ENCODE data around the gene OR5D18.

The OR5D18 gene

DNA sequence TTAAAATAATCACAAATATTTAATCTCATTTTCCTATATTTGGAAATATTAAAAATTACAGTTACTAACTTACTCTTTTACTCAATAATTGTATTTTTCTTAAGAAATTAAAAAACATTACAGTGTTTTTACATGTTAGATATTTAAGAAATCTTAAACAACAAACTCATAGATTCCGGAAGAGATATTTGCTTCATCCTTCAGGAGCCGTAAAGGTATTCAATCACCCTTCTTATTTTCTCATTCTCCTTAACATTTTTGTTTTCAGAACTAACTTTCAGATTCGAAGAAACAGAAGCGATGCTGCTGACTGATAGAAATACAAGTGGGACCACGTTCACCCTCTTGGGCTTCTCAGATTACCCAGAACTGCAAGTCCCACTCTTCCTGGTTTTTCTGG, at the start of gene OR5D18:
Gene OR5D18 (plus strand): TSS at position 301 of the 400 bp plus-strand sequence. CDS start 0 bp downstream, at position 301.
- H3K79me2 ChIP-seq (ENCODE audit: control insufficient read depth, insufficient read depth, low read length, unreplicated experiment), result no peaks in the 10 kb centered on the region
- no peaks in the 10 kb centered on the region for H3K4me1 ChIP-seq (ENCODE audit: control insufficient read depth, insufficient read depth, low read length, unreplicated experiment)

DNA sequence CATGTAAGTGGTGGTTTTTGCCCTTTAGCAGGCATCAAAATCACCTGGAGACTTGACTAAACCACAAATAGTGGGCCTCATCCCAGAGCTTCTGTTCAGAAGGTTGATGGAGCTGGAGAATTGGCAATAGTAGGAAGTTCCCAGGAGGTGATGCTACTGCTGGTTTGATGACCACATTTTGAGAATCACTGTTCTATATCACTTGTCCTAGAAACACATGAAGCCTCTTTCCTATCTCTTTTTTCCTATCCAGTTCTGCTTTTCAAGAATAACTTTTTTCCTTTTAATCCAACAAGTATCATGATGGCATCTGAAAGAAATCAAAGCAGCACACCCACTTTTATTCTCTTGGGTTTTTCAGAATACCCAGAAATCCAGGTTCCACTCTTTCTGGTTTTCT, 46.3 kb upstream of the OR5D18 start, which contains the start of gene OR5D13:
Gene OR5D13 (plus strand): TSS at position 301 of the 400 bp plus-strand sequence. CDS start 0 bp downstream, at position 301.
- H3K36me3 ChIP-seq (ENCODE audit: insufficient read depth, low read length), result no peaks in the 10 kb centered on the region
- H3K4me1 ChIP-seq (ENCODE audit: control insufficient read depth, insufficient read depth, low read length, unreplicated experiment), result no peaks in the 10 kb centered on the region
- no peak within 1 kb of the TSS for H3K27ac ChIP-seq (ENCODE audit: low read depth, low read length)
- no peak within 1 kb of the TSS for H2AFZ ChIP-seq (ENCODE audit: low read length, unreplicated experiment)
- H3K27me3 ChIP-seq (ENCODE audit: insufficient read depth, low read length), result no peaks in the 10 kb centered on the region
- H3K79me2 ChIP-seq (ENCODE audit: control insufficient read depth, insufficient read depth, low read length, unreplicated experiment), result no peaks in the 10 kb centered on the region
- H3K4me3 ChIP-seq (ENCODE audit: low read depth, low read length), result no peak within 1 kb of the TSS

More for the DNA sequence above, at the start of gene OR5D18:
- no peaks in the 10 kb centered on the region for H3K27me3 ChIP-seq (ENCODE audit: insufficient read depth, low read length)
- no peak within 1 kb of the TSS for H2AFZ ChIP-seq (ENCODE audit: low read length, unreplicated experiment)
- no peak within 1 kb of the TSS for H3K4me3 ChIP-seq (ENCODE audit: low read depth, low read length)
- no peak within 1 kb of the TSS for H3K27ac ChIP-seq (ENCODE audit: low read depth, low read length)
- no peaks in the 10 kb centered on the region for H3K36me3 ChIP-seq (ENCODE audit: insufficient read depth, low read length)

DNA sequence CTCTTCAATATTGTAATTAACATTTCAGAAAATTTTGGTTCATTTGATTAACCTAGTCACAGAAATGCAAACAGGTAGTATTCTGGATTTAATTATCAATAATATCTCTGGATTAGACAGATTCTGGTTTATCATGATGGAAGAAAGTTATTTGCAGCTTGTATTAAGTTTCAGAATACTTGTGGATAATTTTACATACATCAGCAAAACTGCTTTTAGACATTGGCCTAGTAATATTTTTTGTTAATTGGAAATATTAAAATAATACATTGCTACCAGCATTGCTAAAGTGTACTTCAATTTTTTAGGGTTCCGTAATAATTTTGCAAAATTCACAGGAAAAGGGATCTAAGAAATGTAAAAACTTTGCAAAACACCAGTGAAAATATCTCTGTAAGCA, 27.8 kb upstream of the OR5D18 start:
- Histone ChIP-seq H2AFZ (ENCODE audit: low read length, unreplicated experiment) (no peak overlapping the region), H3K36me3 (ENCODE audit: insufficient read depth, low read length) (no peaks in the 10 kb centered on the region), H3K27me3 (ENCODE audit: insufficient read depth, low read length) (no peaks in the 10 kb centered on the region), H3K27ac (ENCODE audit: low read depth, low read length) (no peak overlapping the region), H3K4me1 (ENCODE audit: control insufficient read depth, insufficient read depth, low read length, unreplicated experiment) (no peaks in the 10 kb centered on the region), H3K79me2 (ENCODE audit: control insufficient read depth, insufficient read depth, low read length, unreplicated experiment) (no peaks in the 10 kb centered on the region), H3K4me3 (ENCODE audit: low read depth, low read length) (no peak overlapping the region)

DNA sequence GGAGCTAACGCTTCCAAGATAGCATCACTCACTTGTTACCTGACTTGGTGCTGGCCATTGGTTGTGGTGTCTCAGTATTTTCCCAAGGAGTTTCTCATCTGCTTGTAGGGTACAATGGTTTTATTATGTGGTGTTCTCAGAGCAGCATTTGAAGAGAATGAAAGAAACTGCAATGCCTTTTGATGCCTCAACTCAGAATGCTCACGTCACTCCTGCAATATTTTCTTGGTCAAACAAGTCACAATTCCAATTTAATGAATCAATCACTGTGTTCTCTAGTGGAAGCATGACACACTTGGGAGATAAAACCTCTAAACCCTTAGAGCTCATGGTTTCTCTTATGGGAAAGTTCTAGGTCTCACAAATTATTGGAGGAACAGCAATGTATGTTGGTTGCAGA, 26.1 kb upstream of the OR5D18 start:
- H3K4me3 ChIP-seq (ENCODE audit: low read depth, low read length), result no peak overlapping the region
- H3K36me3 ChIP-seq (ENCODE audit: insufficient read depth, low read length), result no peaks in the 10 kb centered on the region
- H2AFZ ChIP-seq (ENCODE audit: low read length, unreplicated experiment), result no peak overlapping the region
- H3K79me2 ChIP-seq (ENCODE audit: control insufficient read depth, insufficient read depth, low read length, unreplicated experiment), result no peaks in the 10 kb centered on the region
- no peaks in the 10 kb centered on the region for H3K27me3 ChIP-seq (ENCODE audit: insufficient read depth, low read length)
- H3K4me1 ChIP-seq (ENCODE audit: control insufficient read depth, insufficient read depth, low read length, unreplicated experiment), result no peaks in the 10 kb centered on the region
- no peak overlapping the region for H3K27ac ChIP-seq (ENCODE audit: low read depth, low read length)

DNA sequence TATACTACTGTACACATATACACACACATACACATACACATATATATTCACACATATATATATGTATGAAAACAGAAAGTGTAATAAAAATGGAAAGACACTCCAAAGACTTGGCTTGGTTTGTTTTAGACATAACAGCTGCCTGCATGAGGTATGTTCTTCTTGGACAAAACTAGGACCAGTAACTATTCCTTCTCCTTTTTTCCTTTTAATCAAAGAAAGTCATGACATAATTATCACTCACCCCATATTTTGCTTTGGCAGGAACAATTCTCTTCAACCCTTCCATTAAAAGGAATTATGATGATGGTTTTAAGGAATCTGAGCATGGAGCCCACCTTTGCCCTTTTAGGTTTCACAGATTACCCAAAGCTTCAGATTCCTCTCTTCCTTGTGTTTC, 24.2 kb upstream of the OR5D18 start, which contains the start of gene OR5D14:
Gene OR5D14 (plus strand): TSS at position 301 of the 400 bp plus-strand sequence. CDS start 0 bp downstream, at position 301.
- H3K36me3 ChIP-seq (ENCODE audit: insufficient read depth, low read length), result no peaks in the 10 kb centered on the region
- H3K27me3 ChIP-seq (ENCODE audit: insufficient read depth, low read length), result no peaks in the 10 kb centered on the region
- no peak within 1 kb of the TSS for H2AFZ ChIP-seq (ENCODE audit: low read length, unreplicated experiment)
- no peaks in the 10 kb centered on the region for H3K4me1 ChIP-seq (ENCODE audit: control insufficient read depth, insufficient read depth, low read length, unreplicated experiment)
- no peak within 1 kb of the TSS for H3K27ac ChIP-seq (ENCODE audit: low read depth, low read length)
- no peak within 1 kb of the TSS for H3K4me3 ChIP-seq (ENCODE audit: low read depth, low read length)
- H3K79me2 ChIP-seq (ENCODE audit: control insufficient read depth, insufficient read depth, low read length, unreplicated experiment), result no peaks in the 10 kb centered on the region

DNA sequence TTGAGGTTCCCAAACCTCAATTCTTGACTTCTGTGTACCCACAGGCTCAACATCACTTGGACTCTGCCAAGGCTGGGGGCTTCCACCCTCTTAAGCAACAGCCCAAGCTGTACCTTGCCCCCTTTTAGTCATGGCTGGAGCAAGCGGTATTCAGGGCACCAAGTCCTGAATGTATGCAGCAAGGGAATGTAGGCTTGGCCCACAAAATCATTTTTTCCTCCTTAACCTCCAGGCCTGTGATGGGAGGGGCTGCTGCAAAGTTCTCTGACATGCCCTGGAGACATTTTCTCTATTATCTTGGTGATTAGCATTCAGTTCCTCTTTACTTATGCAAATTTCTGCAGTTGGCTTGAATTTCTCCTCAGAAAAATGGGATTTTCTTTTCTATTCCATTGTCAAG, 13.2 kb upstream of the OR5D18 start:
- Histone ChIP-seq H2AFZ (ENCODE audit: low read length, unreplicated experiment) (no peak overlapping the region), H3K36me3 (ENCODE audit: insufficient read depth, low read length) (no peaks in the 10 kb centered on the region)

DNA sequence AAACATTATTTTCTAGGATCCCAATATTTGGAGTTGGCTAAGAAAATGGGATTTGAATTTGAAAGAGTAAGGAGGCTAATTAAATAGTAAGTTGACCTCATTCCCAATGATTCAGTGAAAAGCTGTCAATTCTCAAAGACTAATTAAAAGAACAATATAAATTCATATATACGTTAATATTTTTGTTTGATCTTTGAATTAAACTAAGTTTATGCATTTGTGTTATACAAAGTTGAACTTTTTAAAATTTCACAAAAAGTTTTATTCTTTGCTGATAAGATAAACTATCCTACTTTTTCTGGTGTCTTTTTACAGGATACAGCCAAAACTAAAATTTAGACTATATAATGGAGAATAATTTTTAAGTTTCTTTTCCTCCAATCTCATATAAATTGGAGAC, 8.4 kb upstream of the OR5D18 start, which contains the start of gene OR5L1:
Gene OR5L1 (plus strand): TSS at position 301 of the 400 bp plus-strand sequence. CDS start 100 bp downstream, outside the sequence.
- Histone ChIP-seq H3K27me3 (ENCODE audit: insufficient read depth, low read length) (no peaks in the 10 kb centered on the region), H3K27ac (ENCODE audit: low read depth, low read length) (no peak within 1 kb of the TSS), H3K36me3 (ENCODE audit: insufficient read depth, low read length) (no peaks in the 10 kb centered on the region), H3K4me3 (ENCODE audit: low read depth, low read length) (no peak within 1 kb of the TSS), H3K4me1 (ENCODE audit: control insufficient read depth, insufficient read depth, low read length, unreplicated experiment) (no peaks in the 10 kb centered on the region), H3K79me2 (ENCODE audit: control insufficient read depth, insufficient read depth, low read length, unreplicated experiment) (no peaks in the 10 kb centered on the region), H2AFZ (ENCODE audit: low read length, unreplicated experiment) (no peak within 1 kb of the TSS)

More for the DNA sequence above, 13.2 kb upstream of the OR5D18 start:
- no peaks in the 10 kb centered on the region for H3K27me3 ChIP-seq (ENCODE audit: insufficient read depth, low read length)
- no peak overlapping the region for H3K27ac ChIP-seq (ENCODE audit: low read depth, low read length)
- no peaks in the 10 kb centered on the region for H3K4me1 ChIP-seq (ENCODE audit: control insufficient read depth, insufficient read depth, low read length, unreplicated experiment)
- H3K4me3 ChIP-seq (ENCODE audit: low read depth, low read length), result no peak overlapping the region
- no peaks in the 10 kb centered on the region for H3K79me2 ChIP-seq (ENCODE audit: control insufficient read depth, insufficient read depth, low read length, unreplicated experiment)

DNA sequence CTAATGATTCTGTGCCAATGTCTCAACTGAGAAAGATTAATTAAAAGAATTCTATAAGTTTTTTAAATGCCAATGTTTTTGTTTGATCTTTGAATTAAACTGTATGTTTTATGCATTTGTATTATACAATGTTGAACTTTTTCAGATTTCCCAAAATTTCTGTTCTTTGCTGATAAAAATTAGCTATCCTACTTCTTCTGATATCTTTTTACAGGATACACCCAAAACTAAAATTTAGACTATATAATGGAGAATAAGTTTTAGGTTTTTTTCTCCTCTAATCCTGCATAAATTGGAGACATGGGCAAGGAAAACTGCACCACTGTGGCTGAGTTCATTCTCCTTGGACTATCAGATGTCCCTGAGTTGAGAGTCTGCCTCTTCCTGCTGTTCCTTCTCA, 7.5 kb downstream of the OR5D18 start, which contains the start of gene OR5L2:
Gene OR5L2 (plus strand): TSS at position 301 of the 400 bp plus-strand sequence. CDS start 0 bp downstream, at position 301.
- H3K27ac ChIP-seq (ENCODE audit: low read depth, low read length), result no peak within 1 kb of the TSS

DNA sequence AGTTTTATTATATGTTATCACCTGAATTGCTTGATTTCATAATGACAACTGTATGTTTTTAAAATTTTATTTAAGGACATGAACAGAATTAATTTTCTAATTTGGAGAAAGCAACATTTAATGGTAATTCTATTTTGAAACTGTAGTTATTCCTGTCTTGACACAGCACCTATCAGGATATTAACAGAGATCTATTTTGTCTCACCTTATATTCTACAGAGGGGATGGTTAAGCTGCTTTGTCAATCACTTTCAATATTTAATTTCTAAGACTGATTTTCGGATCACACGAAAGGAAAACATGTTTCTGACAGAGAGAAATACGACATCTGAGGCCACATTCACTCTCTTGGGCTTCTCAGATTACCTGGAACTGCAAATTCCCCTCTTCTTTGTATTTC, 19.0 kb downstream of the OR5D18 start, which contains the start of gene OR5D16:
Gene OR5D16 (plus strand): TSS at position 301 of the 400 bp plus-strand sequence. CDS start 0 bp downstream, at position 301.
- H3K79me2 ChIP-seq (ENCODE audit: control insufficient read depth, insufficient read depth, low read length, unreplicated experiment), result no peaks in the 10 kb centered on the region
- no peak within 1 kb of the TSS for H2AFZ ChIP-seq (ENCODE audit: low read length, unreplicated experiment)
- no peaks in the 10 kb centered on the region for H3K27me3 ChIP-seq (ENCODE audit: insufficient read depth, low read length)

More for the DNA sequence above, 7.5 kb downstream of the OR5D18 start, which contains the start of gene OR5L2:
- H2AFZ ChIP-seq (ENCODE audit: low read length, unreplicated experiment), result no peak within 1 kb of the TSS
- H3K27me3 ChIP-seq (ENCODE audit: insufficient read depth, low read length), result no peaks in the 10 kb centered on the region
- no peaks in the 10 kb centered on the region for H3K79me2 ChIP-seq (ENCODE audit: control insufficient read depth, insufficient read depth, low read length, unreplicated experiment)
- no peaks in the 10 kb centered on the region for H3K36me3 ChIP-seq (ENCODE audit: insufficient read depth, low read length)
- H3K4me3 ChIP-seq (ENCODE audit: low read depth, low read length), result no peak within 1 kb of the TSS
- H3K4me1 ChIP-seq (ENCODE audit: control insufficient read depth, insufficient read depth, low read length, unreplicated experiment), result no peaks in the 10 kb centered on the region

DNA sequence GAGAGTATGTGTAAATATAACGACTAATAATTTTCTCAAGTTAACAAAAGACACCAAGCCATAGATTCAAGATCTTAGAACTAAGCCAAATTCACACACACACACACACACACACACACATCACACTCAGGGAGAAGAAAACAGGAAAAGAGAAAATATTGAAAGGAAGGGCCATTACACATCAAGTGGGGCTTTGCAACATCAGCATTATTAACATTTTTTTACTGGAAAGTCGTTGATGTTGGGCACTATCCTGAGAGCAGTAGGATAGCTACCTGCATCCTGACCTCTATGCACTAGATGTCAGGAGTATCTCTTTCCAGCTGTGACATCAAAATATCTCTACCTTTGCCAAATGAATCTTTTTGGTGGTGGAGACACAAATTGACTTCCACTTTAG, 28.0 kb downstream of the OR5D18 start:
- Histone ChIP-seq H3K4me1 (ENCODE audit: control insufficient read depth, insufficient read depth, low read length, unreplicated experiment) (no peaks in the 10 kb centered on the region), H3K36me3 (ENCODE audit: insufficient read depth, low read length) (no peaks in the 10 kb centered on the region), H2AFZ (ENCODE audit: low read length, unreplicated experiment) (no peak overlapping the region), H3K79me2 (ENCODE audit: control insufficient read depth, insufficient read depth, low read length, unreplicated experiment) (no peaks in the 10 kb centered on the region), H3K27me3 (ENCODE audit: insufficient read depth, low read length) (no peaks in the 10 kb centered on the region), H3K4me3 (ENCODE audit: low read depth, low read length) (no peak overlapping the region), H3K27ac (ENCODE audit: low read depth, low read length) (no peak overlapping the region)

More for the DNA sequence above, 19.0 kb downstream of the OR5D18 start, which contains the start of gene OR5D16:
- Histone ChIP-seq H3K4me1 (ENCODE audit: control insufficient read depth, insufficient read depth, low read length, unreplicated experiment) (no peaks in the 10 kb centered on the region), H3K4me3 (ENCODE audit: low read depth, low read length) (no peak within 1 kb of the TSS), H3K36me3 (ENCODE audit: insufficient read depth, low read length) (no peaks in the 10 kb centered on the region), H3K27ac (ENCODE audit: low read depth, low read length) (no peak within 1 kb of the TSS)

DNA sequence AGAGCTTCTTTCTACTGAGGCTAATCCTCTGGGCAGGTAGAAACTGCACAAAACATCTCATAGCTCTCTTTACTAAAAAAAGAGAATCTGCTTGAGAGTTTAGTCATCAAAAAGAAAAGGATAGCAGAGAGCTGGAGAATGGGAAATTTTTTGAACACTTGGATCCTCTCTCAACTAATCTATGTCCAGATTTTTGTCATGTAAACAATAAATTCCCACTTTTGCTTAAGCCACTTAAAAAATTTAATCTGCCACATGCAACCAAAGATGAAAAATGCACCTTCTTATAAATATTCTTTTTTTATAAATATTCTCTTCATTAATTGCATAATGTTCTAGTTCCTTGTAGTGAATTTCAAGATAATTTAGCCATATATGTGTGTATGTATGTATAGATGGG, 29.6 kb downstream of the OR5D18 start:
- H3K36me3 ChIP-seq (ENCODE audit: insufficient read depth, low read length), result no peaks in the 10 kb centered on the region
- no peaks in the 10 kb centered on the region for H3K79me2 ChIP-seq (ENCODE audit: control insufficient read depth, insufficient read depth, low read length, unreplicated experiment)
- H2AFZ ChIP-seq (ENCODE audit: low read length, unreplicated experiment), result no peak overlapping the region
- H3K4me1 ChIP-seq (ENCODE audit: control insufficient read depth, insufficient read depth, low read length, unreplicated experiment), result no peaks in the 10 kb centered on the region
- H3K4me3 ChIP-seq (ENCODE audit: low read depth, low read length), result no peak overlapping the region
- H3K27ac ChIP-seq (ENCODE audit: low read depth, low read length), result no peak overlapping the region
- no peaks in the 10 kb centered on the region for H3K27me3 ChIP-seq (ENCODE audit: insufficient read depth, low read length)
